HEK293 (cell line): ENCODE results near the gene VANGL1.

ENCODE experiments used
- YY1 ChIP-seq: fragments of 450-650 bp; formaldehyde crosslinking; IDR thresholded peaks from 2 replicates; pipeline ENCODE4 v1.5.1; 2018; ENCODE audit warnings: missing biosample characterization, missing genetic modification characterization
- ZNF416 ChIP-seq: fragments of 450-650 bp; formaldehyde crosslinking; IDR thresholded peaks from 2 replicates; pipeline ENCODE4 v1.5.1; 2016; ENCODE audit warnings: missing biosample characterization, missing genetic modification characterization
- ZNF654 ChIP-seq: fragments of 450-650 bp; formaldehyde crosslinking; IDR thresholded peaks from 2 replicates; pipeline ENCODE4 v1.5.1; 2016; ENCODE audit warnings: low read depth, missing biosample characterization, missing genetic modification characterization
- ZNF704 ChIP-seq: fragments of 450-650 bp; formaldehyde crosslinking; IDR thresholded peaks from 2 replicates; pipeline ENCODE4 v1.5.1; 2016; ENCODE audit warnings: missing biosample characterization, missing genetic modification characterization
- ZNF791 ChIP-seq: fragments of 450-650 bp; formaldehyde crosslinking; IDR thresholded peaks from 2 replicates; pipeline ENCODE4 v1.5.1; 2016; ENCODE audit warnings: missing biosample characterization, missing genetic modification characterization
- TF ChIP-seq, protein P1 (sequence below): fragments of 450-650 bp; formaldehyde crosslinking; IDR thresholded peaks from 2 replicates; pipeline ENCODE4 v1.5.1; 2016; ENCODE audit warnings: missing biosample characterization, missing genetic modification characterization
- TF ChIP-seq, protein P2 (sequence below): fragments of 450-650 bp; formaldehyde crosslinking; IDR thresholded peaks from 2 replicates; pipeline ENCODE4 v1.5.1; 2016; ENCODE audit warnings: missing biosample characterization, missing genetic modification characterization
- TF ChIP-seq, protein P3 (sequence below): fragments of 450-650 bp; formaldehyde crosslinking; IDR thresholded peaks from 2 replicates; pipeline ENCODE4 v1.5.1; 2016; ENCODE audit warnings: missing biosample characterization, missing genetic modification characterization

DNA sequence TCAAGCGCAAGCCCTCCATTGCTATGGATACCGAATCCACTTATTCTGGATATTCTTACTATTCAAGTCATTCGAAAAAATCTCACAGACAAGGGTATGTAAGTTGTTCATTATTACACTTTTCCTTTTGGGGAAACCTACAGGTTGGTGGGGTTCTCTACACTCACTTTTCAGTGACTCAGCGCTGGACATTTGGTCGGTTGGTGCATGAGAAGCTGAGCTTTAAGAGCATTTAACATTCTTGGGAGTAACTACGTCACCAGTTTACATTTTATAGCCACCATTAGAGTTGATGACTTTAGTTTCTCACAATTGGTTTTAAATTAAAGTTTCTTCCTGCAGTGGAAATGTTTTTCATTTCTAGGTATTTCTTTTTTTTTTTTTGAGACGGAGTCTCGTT is 9.6 kb downstream of the VANGL1 start:
- TF ChIP-seq YY1 (tag by site-specific recombination) (no peak), ZNF704 (tag by site-specific recombination) (no peak), ZNF654 (no peak), ZNF791 (tag by site-specific recombination) (no peak), ZNF416 (no peak)
- TF ChIP-seq, protein P1, sequence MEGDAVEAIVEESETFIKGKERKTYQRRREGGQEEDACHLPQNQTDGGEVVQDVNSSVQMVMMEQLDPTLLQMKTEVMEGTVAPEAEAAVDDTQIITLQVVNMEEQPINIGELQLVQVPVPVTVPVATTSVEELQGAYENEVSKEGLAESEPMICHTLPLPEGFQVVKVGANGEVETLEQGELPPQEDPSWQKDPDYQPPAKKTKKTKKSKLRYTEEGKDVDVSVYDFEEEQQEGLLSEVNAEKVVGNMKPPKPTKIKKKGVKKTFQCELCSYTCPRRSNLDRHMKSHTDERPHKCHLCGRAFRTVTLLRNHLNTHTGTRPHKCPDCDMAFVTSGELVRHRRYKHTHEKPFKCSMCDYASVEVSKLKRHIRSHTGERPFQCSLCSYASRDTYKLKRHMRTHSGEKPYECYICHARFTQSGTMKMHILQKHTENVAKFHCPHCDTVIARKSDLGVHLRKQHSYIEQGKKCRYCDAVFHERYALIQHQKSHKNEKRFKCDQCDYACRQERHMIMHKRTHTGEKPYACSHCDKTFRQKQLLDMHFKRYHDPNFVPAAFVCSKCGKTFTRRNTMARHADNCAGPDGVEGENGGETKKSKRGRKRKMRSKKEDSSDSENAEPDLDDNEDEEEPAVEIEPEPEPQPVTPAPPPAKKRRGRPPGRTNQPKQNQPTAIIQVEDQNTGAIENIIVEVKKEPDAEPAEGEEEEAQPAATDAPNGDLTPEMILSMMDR (tag by site-specific recombination) = no peak
- TF ChIP-seq, protein P2, sequence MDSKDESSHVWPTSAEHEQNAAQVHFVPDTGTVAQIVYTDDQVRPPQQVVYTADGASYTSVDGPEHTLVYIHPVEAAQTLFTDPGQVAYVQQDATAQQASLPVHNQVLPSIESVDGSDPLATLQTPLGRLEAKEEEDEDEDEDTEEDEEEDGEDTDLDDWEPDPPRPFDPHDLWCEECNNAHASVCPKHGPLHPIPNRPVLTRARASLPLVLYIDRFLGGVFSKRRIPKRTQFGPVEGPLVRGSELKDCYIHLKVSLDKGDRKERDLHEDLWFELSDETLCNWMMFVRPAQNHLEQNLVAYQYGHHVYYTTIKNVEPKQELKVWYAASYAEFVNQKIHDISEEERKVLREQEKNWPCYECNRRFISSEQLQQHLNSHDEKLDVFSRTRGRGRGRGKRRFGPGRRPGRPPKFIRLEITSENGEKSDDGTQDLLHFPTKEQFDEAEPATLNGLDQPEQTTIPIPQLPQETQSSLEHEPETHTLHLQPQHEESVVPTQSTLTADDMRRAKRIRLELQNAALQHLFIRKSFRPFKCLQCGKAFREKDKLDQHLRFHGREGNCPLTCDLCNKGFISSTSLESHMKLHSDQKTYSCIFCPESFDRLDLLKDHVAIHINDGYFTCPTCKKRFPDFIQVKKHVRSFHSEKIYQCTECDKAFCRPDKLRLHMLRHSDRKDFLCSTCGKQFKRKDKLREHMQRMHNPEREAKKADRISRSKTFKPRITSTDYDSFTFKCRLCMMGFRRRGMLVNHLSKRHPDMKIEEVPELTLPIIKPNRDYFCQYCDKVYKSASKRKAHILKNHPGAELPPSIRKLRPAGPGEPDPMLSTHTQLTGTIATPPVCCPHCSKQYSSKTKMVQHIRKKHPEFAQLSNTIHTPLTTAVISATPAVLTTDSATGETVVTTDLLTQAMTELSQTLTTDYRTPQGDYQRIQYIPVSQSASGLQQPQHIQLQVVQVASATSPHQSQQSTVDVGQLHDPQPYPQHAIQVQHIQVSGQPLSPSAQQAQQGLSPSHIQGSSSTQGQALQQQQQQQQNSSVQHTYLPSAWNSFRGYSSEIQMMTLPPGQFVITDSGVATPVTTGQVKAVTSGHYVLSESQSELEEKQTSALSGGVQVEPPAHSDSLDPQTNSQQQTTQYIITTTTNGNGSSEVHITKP (tag by site-specific recombination) = no peak
- TF ChIP-seq, protein P3, sequence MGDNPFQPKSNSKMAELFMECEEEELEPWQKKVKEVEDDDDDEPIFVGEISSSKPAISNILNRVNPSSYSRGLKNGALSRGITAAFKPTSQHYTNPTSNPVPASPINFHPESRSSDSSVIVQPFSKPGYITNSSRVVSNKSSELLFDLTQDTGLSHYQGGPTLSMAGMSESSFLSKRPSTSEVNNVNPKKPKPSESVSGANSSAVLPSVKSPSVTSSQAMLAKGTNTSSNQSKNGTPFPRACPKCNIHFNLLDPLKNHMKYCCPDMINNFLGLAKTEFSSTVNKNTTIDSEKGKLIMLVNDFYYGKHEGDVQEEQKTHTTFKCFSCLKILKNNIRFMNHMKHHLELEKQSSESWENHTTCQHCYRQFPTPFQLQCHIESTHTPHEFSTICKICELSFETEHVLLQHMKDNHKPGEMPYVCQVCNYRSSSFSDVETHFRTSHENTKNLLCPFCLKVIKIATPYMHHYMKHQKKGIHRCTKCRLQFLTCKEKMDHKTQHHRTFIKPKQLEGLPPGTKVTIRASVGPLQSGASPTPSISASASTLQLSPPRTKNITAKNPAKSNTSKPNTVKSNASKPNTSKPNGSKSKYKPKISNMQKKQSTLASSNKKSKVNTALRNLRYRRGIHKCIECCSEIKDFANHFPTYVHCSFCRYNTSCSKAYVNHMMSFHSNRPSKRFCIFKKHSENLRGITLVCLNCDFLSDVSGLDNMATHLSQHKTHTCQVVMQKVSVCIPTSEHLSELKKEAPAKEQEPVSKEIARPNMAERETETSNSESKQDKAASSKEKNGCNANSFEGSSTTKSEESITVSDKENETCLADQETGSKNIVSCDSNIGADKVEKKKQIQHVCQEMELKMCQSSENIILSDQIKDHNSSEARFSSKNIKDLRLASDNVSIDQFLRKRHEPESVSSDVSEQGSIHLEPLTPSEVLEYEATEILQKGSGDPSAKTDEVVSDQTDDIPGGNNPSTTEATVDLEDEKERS (tag by site-specific recombination) = no peak
